RWPE2 (cell line): ENCODE data around the gene CNTN1.
A peak's percentile ranks its signal among the peaks of the same experiment; 100 is the strongest.
"Not testable (repeated sequence)": the region's sequence is repeated elsewhere in the genome, so short reads cannot be mapped to it uniquely, and the experiment has no call there.

ENCODE experiments used
- ATAC-seq: fragments of 200-7000 bp; cut with Tn5 transposase; 3 replicates; pipeline ENCODE4 v1.9.1; 2021; ENCODE audit warnings: low read depth
- DNase-seq: peaks from one replicate; pipeline ENCODE4 v3.0.0-alpha.2; 2020; ENCODE audit warnings: low spot score
- H3K27ac ChIP-seq: fragments of 450-650 bp; 2 replicates; pipeline ENCODE4 v1.5.1; 2017; ENCODE audit warnings: mild to moderate bottlenecking; ENCODE audit not compliant: poor library complexity, severe bottlenecking
- H3K27me3 ChIP-seq: fragments of 250-450 bp; sonication (Bioruptor Pico); 2 replicates; pipeline ENCODE4 v1.5.1; 2021; ENCODE audit warnings: mild to moderate bottlenecking, moderate library complexity; ENCODE audit not compliant: insufficient read depth, poor library complexity, severe bottlenecking
- H3K36me3 ChIP-seq: fragments of 250-450 bp; sonication (Bioruptor Pico); 2 replicates; pipeline ENCODE4 v1.5.1; 2020; ENCODE audit warnings: low read depth, mild to moderate bottlenecking, moderate library complexity
- H3K4me1 ChIP-seq: fragments of 250-450 bp; sonication (Bioruptor Pico); 2 replicates; pipeline ENCODE4 v1.5.1; 2021; ENCODE audit warnings: mild to moderate bottlenecking, moderate library complexity; ENCODE audit not compliant: insufficient read depth, poor library complexity, severe bottlenecking
- H3K4me3 ChIP-seq: fragments of 250-450 bp; sonication (Bioruptor Pico); 2 replicates; pipeline ENCODE4 v1.5.1; 2021; ENCODE audit warnings: mild to moderate bottlenecking, moderate library complexity; ENCODE audit not compliant: severe bottlenecking
- H3K9me3 ChIP-seq: fragments of 250-450 bp; sonication (Bioruptor Pico); 2 replicates; pipeline ENCODE4 v1.5.1; 2021; ENCODE audit warnings: mild to moderate bottlenecking, moderate library complexity; ENCODE audit not compliant: severe bottlenecking
- TF ChIP-seq, protein P1 (sequence below): fragments of 450-650 bp; IDR thresholded peaks from one replicate; pipeline ENCODE4 v1.5.1; 2017; ENCODE audit warnings: mild to moderate bottlenecking, moderate library complexity; ENCODE audit not compliant: poor library complexity, severe bottlenecking

CNTN1 gene

GRCh38 chr12:40727774-40728483 is 35.7 kb downstream of the CNTN1 start:
- DNase-seq (no peak), ATAC-seq (peak; percentile 58; the same call in 2 of the 3 replicates)
- Histone ChIP-seq H3K9me3 (no peaks in the 10 kb centered on the region), H3K27me3 (no peaks in the 10 kb centered on the region), H3K27ac (no peak overlapping the region), H3K4me1 (no peaks in the 10 kb centered on the region), H3K36me3 (no peaks in the 10 kb centered on the region), H3K4me3 (no peak overlapping the region)
- TF ChIP-seq, protein P1, sequence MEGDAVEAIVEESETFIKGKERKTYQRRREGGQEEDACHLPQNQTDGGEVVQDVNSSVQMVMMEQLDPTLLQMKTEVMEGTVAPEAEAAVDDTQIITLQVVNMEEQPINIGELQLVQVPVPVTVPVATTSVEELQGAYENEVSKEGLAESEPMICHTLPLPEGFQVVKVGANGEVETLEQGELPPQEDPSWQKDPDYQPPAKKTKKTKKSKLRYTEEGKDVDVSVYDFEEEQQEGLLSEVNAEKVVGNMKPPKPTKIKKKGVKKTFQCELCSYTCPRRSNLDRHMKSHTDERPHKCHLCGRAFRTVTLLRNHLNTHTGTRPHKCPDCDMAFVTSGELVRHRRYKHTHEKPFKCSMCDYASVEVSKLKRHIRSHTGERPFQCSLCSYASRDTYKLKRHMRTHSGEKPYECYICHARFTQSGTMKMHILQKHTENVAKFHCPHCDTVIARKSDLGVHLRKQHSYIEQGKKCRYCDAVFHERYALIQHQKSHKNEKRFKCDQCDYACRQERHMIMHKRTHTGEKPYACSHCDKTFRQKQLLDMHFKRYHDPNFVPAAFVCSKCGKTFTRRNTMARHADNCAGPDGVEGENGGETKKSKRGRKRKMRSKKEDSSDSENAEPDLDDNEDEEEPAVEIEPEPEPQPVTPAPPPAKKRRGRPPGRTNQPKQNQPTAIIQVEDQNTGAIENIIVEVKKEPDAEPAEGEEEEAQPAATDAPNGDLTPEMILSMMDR: no peak

DNA sequence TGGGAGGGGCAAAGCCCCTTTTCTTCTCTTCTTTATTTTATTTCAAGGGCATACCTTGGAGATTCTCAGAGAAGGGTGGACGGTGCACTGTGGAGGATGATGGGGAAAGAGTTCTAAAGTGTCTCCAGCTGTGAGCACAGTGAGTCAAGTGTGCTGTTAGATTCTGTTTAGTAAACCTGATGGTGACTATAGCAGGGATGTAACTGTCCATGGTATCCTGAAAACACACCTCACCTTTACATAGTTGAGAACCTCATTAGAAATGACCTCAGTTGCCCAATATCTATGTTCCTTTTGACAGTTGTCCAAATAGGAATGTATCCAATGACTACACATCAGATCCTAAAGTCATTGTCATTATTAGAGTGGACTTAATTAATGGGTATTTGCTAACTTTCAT is 38.0 kb downstream of the CNTN1 start:
- Histone ChIP-seq H3K36me3 (no peaks in the 10 kb centered on the region), H3K4me3 (no peak overlapping the region), H3K9me3 (no peaks in the 10 kb centered on the region), H3K4me1 (no peaks in the 10 kb centered on the region), H3K27me3 (no peaks in the 10 kb centered on the region), H3K27ac (no peak overlapping the region)
- no peak for DNase-seq
- peak; percentile 42; the same call in 1 of the 3 replicates for ATAC-seq
- TF ChIP-seq, protein P1: no peak

GRCh38 chr12:40733871-40734270 is 41.6 kb downstream of the CNTN1 start:
- no peaks in the 10 kb centered on the region for H3K27me3 ChIP-seq
- H3K36me3 ChIP-seq: no peaks in the 10 kb centered on the region
- H3K27ac ChIP-seq: no peak overlapping the region
- no peak overlapping the region for H3K4me3 ChIP-seq
- ATAC-seq (no peak), DNase-seq (no peak)
- TF ChIP-seq, protein P1: no peak
- H3K4me1 ChIP-seq: no peaks in the 10 kb centered on the region
- no peaks in the 10 kb centered on the region for H3K9me3 ChIP-seq

DNA sequence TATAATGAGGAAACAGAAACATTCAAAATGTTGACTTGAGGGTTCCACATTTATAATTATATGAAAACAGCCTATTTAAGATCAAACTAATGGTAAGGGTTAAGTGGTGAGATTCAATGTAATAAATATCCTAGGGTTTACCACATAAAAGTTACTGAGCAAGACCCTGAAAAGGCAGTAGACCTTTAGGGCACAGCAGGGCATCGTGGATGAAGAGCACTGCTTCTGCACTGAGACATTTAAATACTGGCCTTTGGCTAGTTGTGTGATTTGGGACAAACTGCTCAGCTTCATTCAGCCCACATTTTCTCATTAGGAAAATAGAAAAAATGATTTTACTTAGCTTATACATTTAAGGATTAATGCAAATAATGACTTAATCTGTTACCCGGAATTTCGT is 42.0 kb downstream of the CNTN1 start:
- no peak for ATAC-seq
- no peak overlapping the region for H3K4me3 ChIP-seq
- no peaks in the 10 kb centered on the region for H3K27me3 ChIP-seq
- TF ChIP-seq, protein P1: no peak
- H3K4me1 ChIP-seq: no peaks in the 10 kb centered on the region
- no peak for DNase-seq
- no peaks in the 10 kb centered on the region for H3K36me3 ChIP-seq
- no peaks in the 10 kb centered on the region for H3K9me3 ChIP-seq
- H3K27ac ChIP-seq: no peak overlapping the region

DNA sequence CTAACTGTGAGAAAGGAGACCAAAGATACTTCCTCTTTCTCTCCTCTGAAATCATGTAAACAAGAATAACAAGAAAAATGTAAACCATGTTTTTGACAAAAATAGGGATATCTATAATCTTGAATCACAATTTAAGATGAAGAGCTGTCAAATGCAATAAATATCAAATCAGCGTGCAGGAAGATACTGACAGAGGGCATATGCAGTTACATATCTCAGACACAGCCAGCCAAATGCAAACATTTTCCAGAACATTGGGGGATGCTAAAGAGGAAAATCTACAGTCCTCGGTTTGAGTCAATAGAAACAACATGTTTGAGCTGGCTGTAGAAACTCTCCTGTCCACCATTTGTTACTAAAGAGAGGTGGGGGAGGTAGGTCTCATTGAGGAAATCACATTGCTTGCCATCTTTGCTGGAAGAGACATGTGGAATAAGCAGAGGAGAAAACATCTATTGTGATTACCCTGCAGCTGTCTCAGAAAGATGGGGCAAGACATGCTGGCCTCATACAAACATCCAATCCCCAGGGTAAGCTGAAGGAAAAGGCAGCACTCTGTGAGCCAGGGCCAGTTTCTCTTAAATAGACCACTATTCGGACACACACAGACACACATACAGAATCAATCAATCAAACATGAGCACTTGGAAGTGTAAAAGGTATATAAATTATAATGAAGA is 43.5 kb downstream of the CNTN1 start:
- H3K27me3 ChIP-seq: no peaks in the 10 kb centered on the region
- H3K4me1 ChIP-seq: peaks cover 4% of the 10 kb centered on the region
- no peak overlapping the region for H3K4me3 ChIP-seq
- no peaks in the 10 kb centered on the region for H3K36me3 ChIP-seq
- no peak overlapping the region for H3K27ac ChIP-seq
- H3K9me3 ChIP-seq: no peaks in the 10 kb centered on the region
- DNase-seq (no peak), ATAC-seq (no peak)
- TF ChIP-seq, protein P1: no peak

GRCh38 chr12:40737416-40737815 is 45.2 kb downstream of the CNTN1 start:
- H3K4me3 ChIP-seq, H3K9me3 ChIP-seq, H3K27ac ChIP-seq, H3K27me3 ChIP-seq, H3K36me3 ChIP-seq, H3K4me1 ChIP-seq, ATAC-seq, DNase-seq: not testable (repeated sequence)
